ENCODE measurements around the gene PTMA. TPM values are rescaled to one million over a fixed set of nuclear protein-coding genes. Genes with fewer than 3 reads are reported as not detected.

The PTMA gene
- total RNA-seq, 1 experiment from 2014 or later: 1,390 TPM

GRCh38 chr2:231701456-231702373 lies 6.6 kb upstream of the PTMA start:
- DNase-seq (ENCODE audit: low read depth, low spot score) (no peak), ATAC-seq (peak; percentile 26; the same call in 1 of the 2 replicates)
- 0 out of 2 replicates have a peak overlapping the region, but pooled peaks have one; percentile 15 for H3K27ac ChIP-seq (ENCODE audit: low read length)
- ChIA-PET POLR2A (interaction anchor here (0.6 kb wide), 1 partner anchor 709 kb away, joined by 3 read pairs; no protein-coding TSS in a partner anchor), CTCF (no interaction called here)
- intact Hi-C loops (cut with micrococcal nuclease; ENCODE audit: unreplicated experiment): no loop called here
- in situ Hi-C loops (cut with HindIII; ENCODE audit: low pct_unique_long_range_greater_than_20kb, low sequenced_read_pairs): no loop called here
- TF ChIP-seq, protein P1, sequence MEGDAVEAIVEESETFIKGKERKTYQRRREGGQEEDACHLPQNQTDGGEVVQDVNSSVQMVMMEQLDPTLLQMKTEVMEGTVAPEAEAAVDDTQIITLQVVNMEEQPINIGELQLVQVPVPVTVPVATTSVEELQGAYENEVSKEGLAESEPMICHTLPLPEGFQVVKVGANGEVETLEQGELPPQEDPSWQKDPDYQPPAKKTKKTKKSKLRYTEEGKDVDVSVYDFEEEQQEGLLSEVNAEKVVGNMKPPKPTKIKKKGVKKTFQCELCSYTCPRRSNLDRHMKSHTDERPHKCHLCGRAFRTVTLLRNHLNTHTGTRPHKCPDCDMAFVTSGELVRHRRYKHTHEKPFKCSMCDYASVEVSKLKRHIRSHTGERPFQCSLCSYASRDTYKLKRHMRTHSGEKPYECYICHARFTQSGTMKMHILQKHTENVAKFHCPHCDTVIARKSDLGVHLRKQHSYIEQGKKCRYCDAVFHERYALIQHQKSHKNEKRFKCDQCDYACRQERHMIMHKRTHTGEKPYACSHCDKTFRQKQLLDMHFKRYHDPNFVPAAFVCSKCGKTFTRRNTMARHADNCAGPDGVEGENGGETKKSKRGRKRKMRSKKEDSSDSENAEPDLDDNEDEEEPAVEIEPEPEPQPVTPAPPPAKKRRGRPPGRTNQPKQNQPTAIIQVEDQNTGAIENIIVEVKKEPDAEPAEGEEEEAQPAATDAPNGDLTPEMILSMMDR (IDR thresholded peaks at IDR 0.05): no peak
- no peak for TF ChIP-seq TCF7L2 (IDR thresholded peaks at IDR 0.05; ENCODE audit: low read depth, low read length)
- no peak for TF ChIP-seq POLR2AphosphoS5 (IDR thresholded peaks at IDR 0.05; ENCODE audit: low read depth, low read length)
- no peak for TF ChIP-seq SIN3A (IDR thresholded peaks at IDR 0.05; ENCODE audit: borderline replicate concordance, insufficient read depth, low read depth, low read length)
- BruUV-seq (replicated peaks): no TSS peak
- peaks cover 9% of the 10 kb centered on the region for H3K4me1 ChIP-seq (ENCODE audit: control insufficient read depth, insufficient read depth, low read length)
- no peaks in the 10 kb centered on the region for H3K27me3 ChIP-seq (ENCODE audit: control insufficient read depth, insufficient read depth, low read length)
- H3K9me3 ChIP-seq (ENCODE audit: control insufficient read depth, insufficient read depth, low read depth, low read length): no peaks in the 10 kb centered on the region
- no peak overlapping the region for H3K4me3 ChIP-seq (ENCODE audit: low read depth in 2 of 2, low read length in 2 of 2)
- no peaks in the 10 kb centered on the region for H3K36me3 ChIP-seq (ENCODE audit: control insufficient read depth, insufficient read depth, low read length)

DNA sequence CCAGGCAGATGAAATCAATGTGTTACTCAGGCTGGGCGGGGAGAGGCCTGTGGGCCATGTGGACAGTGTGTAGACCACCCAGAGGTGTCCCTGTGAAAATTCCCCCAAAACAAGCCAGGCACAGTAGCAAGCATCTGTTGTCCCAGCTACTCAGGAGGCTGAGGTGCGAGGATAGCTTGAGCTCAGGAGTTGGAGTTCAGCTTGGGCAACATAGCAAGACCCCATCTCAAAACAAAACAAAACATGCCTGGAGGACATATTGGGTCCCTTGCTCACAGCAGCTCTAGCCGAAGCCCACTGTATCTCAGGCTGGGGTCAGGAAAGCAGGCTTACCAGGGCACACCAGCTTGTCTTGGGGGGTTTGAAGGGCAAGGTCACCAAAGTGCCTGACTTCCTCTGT lies 4.3 kb upstream of the PTMA start:
- no peak overlapping the region for H3K4me3 ChIP-seq (ENCODE audit: low read depth in 2 of 2, low read length in 2 of 2)
- H3K4me1 ChIP-seq (ENCODE audit: control insufficient read depth, insufficient read depth, low read length): peaks cover 14% of the 10 kb centered on the region
- ATAC-seq: no peak
- in situ Hi-C loops (cut with HindIII; ENCODE audit: low pct_unique_long_range_greater_than_20kb, low sequenced_read_pairs) (no loop called here), intact Hi-C loops (cut with micrococcal nuclease; ENCODE audit: unreplicated experiment) (no loop called here)
- BruUV-seq (replicated peaks): no TSS peak
- H3K27me3 ChIP-seq (ENCODE audit: control insufficient read depth, insufficient read depth, low read length): no peaks in the 10 kb centered on the region
- H3K9me3 ChIP-seq (ENCODE audit: control insufficient read depth, insufficient read depth, low read depth, low read length): no peaks in the 10 kb centered on the region
- ChIA-PET CTCF (no interaction called here), POLR2A (no interaction called here)
- TF ChIP-seq TCF7L2 (IDR thresholded peaks at IDR 0.05; ENCODE audit: low read depth, low read length) (no peak), SIN3A (IDR thresholded peaks at IDR 0.05; ENCODE audit: borderline replicate concordance, insufficient read depth, low read depth, low read length) (no peak), REST (IDR thresholded peaks at IDR 0.05; ENCODE audit: insufficient read depth in 1 of 2, low read depth in 2 of 2, low read length in 1 of 2) (no peak), POLR2AphosphoS5 (IDR thresholded peaks at IDR 0.05; ENCODE audit: low read depth, low read length) (no peak)
- TF ChIP-seq, protein P1 (IDR thresholded peaks at IDR 0.05): no peak
- no peaks in the 10 kb centered on the region; the same call in 1 of the 2 replicates for H3K36me3 ChIP-seq (ENCODE audit: control insufficient read depth, insufficient read depth, low read length)
- DNase-seq (ENCODE audit: low read depth, low spot score): no peak
- no peak overlapping the region for H3K27ac ChIP-seq (ENCODE audit: low read length)

Data from Panc1 (cell line).